Sigmoid colon (tissue), 4 donors: ENCODE data around the gene ATXN1.

Experiments
- CTCF ChIP-seq, 4 experiments: fragments of 450-650 bp in 3 of 4; fragments of 200-600 bp in 1 of 4; IDR thresholded peaks; one replicate each; pipeline ENCODE4 v1.5.1; 2016 to 2019; ENCODE audit warnings: antibody characterized with exemption in 4 of 4, mild to moderate bottlenecking in 3 of 4, moderate library complexity in 2 of 4
- EP300 ChIP-seq, 4 donors: sonication (generic); formaldehyde crosslinking; IDR thresholded peaks; one replicate each; pipeline ENCODE4 v1.6.1; 2017; ENCODE audit warnings: antibody characterized with exemption in 4 of 4
- POLR2A ChIP-seq, 2 donors: fragments of 450-650 bp; IDR thresholded peaks; one replicate each; pipeline ENCODE4 v1.6.1; 2016; ENCODE audit warnings: antibody characterized with exemption in 2 of 2, mild to moderate bottlenecking in 2 of 2, moderate library complexity in 2 of 2
- POLR2AphosphoS5 ChIP-seq, 4 donors: sonication (generic); formaldehyde crosslinking; IDR thresholded peaks; one replicate each; pipeline ENCODE4 v1.6.1; 2017; ENCODE audit warnings: antibody characterized with exemption in 4 of 4

- TF ChIP-seq CTCF (IDR thresholded peaks at IDR 0.05) (no peak), POLR2A (IDR thresholded peaks at IDR 0.05) (no peak), POLR2AphosphoS5 (IDR thresholded peaks at IDR 0.05) (no peak), EP300 (IDR thresholded peaks at IDR 0.05) (no peak)
Observed at GRCh38 chr6:16504609-16505008, 256.7 kb downstream of the ATXN1 start.
